Naive thymus-derived CD8-positive, alpha-beta T cell (primary cell): Measurements from ENCODE around the gene EPN2. TPM values are rescaled to one million over a fixed set of nuclear protein-coding genes. Genes with fewer than 3 reads are reported as not detected.

ENCODE experiments used
- ATAC-seq, 2 donors: fragments of 150-1000 bp; cut with Tn5 transposase in 1 of 2; sonication (Bioruptor Pico), chemical (Tn5 transposase) in 1 of 2; 1 replicate in 1 of 2; 2 replicates in 1 of 2; pipeline ENCODE4 v1.10.0; 2021; ENCODE audit warnings: mild to moderate bottlenecking in 2 of 2, moderate library complexity in 2 of 2
- POLR2A ChIA-PET: fragments of 350-600 bp; sonication (Branson Sonifier 250); formaldehyde crosslinking; loops from one replicate; lab custom pipeline; 2021; ENCODE audit warnings: antibody characterized with exemption; lab: Charles Lee
- DNase-seq, 10 donors: peaks; one replicate each; pipeline versions ENCODE4 v3.0.0 to v3.0.0-alpha.2; 2020 to 2022
- H3K27ac Mint-ChIP-seq, 10 donors: one replicate each; pipeline ENCODE4 v1.8.0; 2020 to 2022; ENCODE audit warnings: mild to moderate bottlenecking in 10 of 10, mixed read lengths in 10 of 10, moderate library complexity in 4 of 10, inconsistent platforms in 1 of 10
- H3K27me3 Mint-ChIP-seq, 5 donors: one replicate each; pipeline ENCODE4 v1.8.0; 2021 to 2022; ENCODE audit warnings: mixed read lengths in 5 of 5
- H3K36me3 Mint-ChIP-seq, 3 donors: one replicate each; pipeline ENCODE4 v1.8.0; 2020 to 2022; ENCODE audit warnings: mixed read lengths in 3 of 3, mild to moderate bottlenecking in 2 of 3, inconsistent platforms in 1 of 3
- H3K4me1 Mint-ChIP-seq, 4 donors: one replicate each; pipeline ENCODE4 v1.8.0; 2021 to 2022; ENCODE audit warnings: mixed read lengths in 4 of 4
- H3K4me3 Mint-ChIP-seq, 10 donors: one replicate each; pipeline ENCODE4 v1.8.0; 2020 to 2022; ENCODE audit warnings: mild to moderate bottlenecking in 10 of 10, mixed read lengths in 10 of 10, moderate library complexity in 6 of 10, inconsistent platforms in 1 of 10
- H3K9me3 Mint-ChIP-seq, 9 donors: one replicate each; pipeline ENCODE4 v1.8.0; 2020 to 2022; ENCODE audit warnings: mixed read lengths in 9 of 9, mild to moderate bottlenecking in 3 of 9, inconsistent platforms in 1 of 9, moderate library complexity in 1 of 9
- polyA plus RNA-seq, 3 donors: library from polyadenylated mRNA; unstranded; fragments of 300-500 nt; fragmentation: Illumina TruSeq; gene quantifications; one replicate each; pipeline ENCODE4 v1.2.3, GENCODE V29; 2021
- total RNA-seq, 8 experiments: library from RNA in 2 of 8; stranded (reverse) in 2 of 8; gene quantifications; one replicate each; pipeline ENCODE4 v1.2.3 and lab custom pipeline; 2021 to 2026

The EPN2 gene
- total and polyA plus RNA-seq, 5 experiments from 2014 or later: 1.3 to 6.5 (median 3.7) TPM

- DNase-seq: no peak
- H3K4me1 Mint-ChIP-seq: peaks cover 12 to 43% (median 25%) of the 10 kb centered on the region in 4 donors
- H3K36me3 Mint-ChIP-seq: peaks cover 0 to 4% (median 2%) of the 10 kb centered on the region in 3 donors
- no peaks in the 10 kb centered on the region for H3K27me3 Mint-ChIP-seq
- ATAC-seq: no peak
- no peaks in the 10 kb centered on the region for H3K9me3 Mint-ChIP-seq
- POLR2A ChIA-PET: no interaction called here
- H3K27ac Mint-ChIP-seq: peak overlapping the region in 1 of 10 donors; percentile 59
- H3K4me3 Mint-ChIP-seq: peak overlapping the region in 3 of 10 donors; percentile 40 to 57 (median 41)
Observed at GRCh38 chr17:19375732-19376131, 138.6 kb downstream of the EPN2 start.

GRCh38 chr17:19376811-19377210 is 139.6 kb downstream of the EPN2 start:
- Mint-ChIP-seq H3K27ac (peak overlapping the region; percentile 95 to 99 (median 98)), H3K36me3 (peaks cover 0 to 13% (median 7%) of the 10 kb centered on the region in 3 donors)

DNA sequence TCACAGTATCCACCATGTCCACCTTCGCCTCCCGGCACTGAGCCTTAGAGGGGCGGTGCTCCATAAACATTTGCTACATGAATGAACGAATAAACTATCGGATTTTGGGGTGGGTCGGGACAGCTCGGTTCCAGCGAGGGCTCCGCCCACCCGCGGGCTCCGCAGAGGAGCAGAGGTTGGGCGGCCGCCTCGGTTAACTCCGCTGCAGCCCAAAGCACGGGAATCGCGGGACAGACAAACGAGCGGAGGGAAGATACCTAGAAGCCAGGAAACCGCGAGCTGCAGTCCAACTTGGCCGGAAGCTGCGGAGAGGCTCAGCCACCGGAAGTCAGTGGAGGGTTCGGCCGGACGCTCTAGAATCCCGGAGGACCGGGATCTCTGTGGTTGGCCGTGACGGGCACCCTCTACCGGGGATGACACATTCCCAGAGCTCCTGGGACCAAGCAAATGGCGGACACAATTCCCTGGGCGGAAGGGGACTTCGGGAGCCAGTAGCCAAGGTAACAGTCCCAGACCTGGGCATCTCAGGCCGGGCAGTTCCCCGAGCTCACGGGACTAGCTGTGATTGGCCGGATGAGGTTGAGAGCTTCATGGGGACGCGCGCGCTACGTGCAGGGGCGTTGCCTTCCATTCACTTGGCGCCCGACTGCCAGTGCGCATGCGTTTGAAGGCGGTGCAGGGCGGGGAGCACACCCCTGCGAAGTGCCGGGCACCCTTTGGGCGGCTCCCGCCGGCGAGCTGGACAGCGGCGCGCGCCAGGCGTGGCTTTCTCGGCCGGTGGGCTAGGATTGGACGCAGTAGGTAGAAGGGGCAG is 140.6 kb downstream of the EPN2 start:
- peaks cover 0 to 17% (median 7%) of the 10 kb centered on the region in 3 donors for H3K36me3 Mint-ChIP-seq

More at GRCh38 chr17:19376811-19377210, 139.6 kb downstream of the EPN2 start:
- DNase-seq (no peak), ATAC-seq (no peak)
- H3K4me1 Mint-ChIP-seq: peaks cover 10 to 32% (median 17%) of the 10 kb centered on the region in 4 donors
- H3K27me3 Mint-ChIP-seq: no peaks in the 10 kb centered on the region
- H3K9me3 Mint-ChIP-seq: no peaks in the 10 kb centered on the region
- peak overlapping the region; percentile 94 to 100 (median 99) for H3K4me3 Mint-ChIP-seq
- POLR2A ChIA-PET: interaction anchor here (0.6 to 2.8 kb wide), 5 partner anchors 10 to 89 kb away, joined by 3 to 42 read pairs (median 4); partner anchors contain the start of genes B9D1 and MFAP4

GRCh38 chr17:19378416-19379360 is 141.5 kb downstream of the EPN2 start, which contains the start of gene MAPK7:
Gene MAPK7, plus strand, starts transcription at chr17:19378498. Its CDS starts 403 bp downstream, at chr17:19378901.
- no peaks in the 10 kb centered on the region for H3K9me3 Mint-ChIP-seq
- peaks cover 13 to 24% (median 15%) of the 10 kb centered on the region in 4 donors for H3K4me1 Mint-ChIP-seq
- ATAC-seq: peak; percentile 9 to 12
- H3K36me3 Mint-ChIP-seq: peaks cover 0 to 17% (median 7%) of the 10 kb centered on the region in 3 donors
- POLR2A ChIA-PET: interaction anchor here (0.5 to 2.8 kb wide), 11 partner anchors 8 to 1424 kb away, joined by 3 to 42 read pairs (median 5); partner anchors contain the start of genes AKAP10, ALDH3A2, B9D1 and MFAP4
- no peaks in the 10 kb centered on the region for H3K27me3 Mint-ChIP-seq
- DNase-seq: peak in 3 of 10 donors; percentile 9 to 23 (median 12)
- H3K27ac Mint-ChIP-seq: peak within 1 kb of the TSS; percentile 95 to 99 (median 98)
- peak within 1 kb of the TSS; percentile 94 to 100 (median 99) for H3K4me3 Mint-ChIP-seq

More for the DNA sequence above, 140.6 kb downstream of the EPN2 start:
- POLR2A ChIA-PET: interaction anchor here (0.5 to 2.8 kb wide), 14 partner anchors 9 to 1423 kb away, joined by 3 to 42 read pairs (median 4); partner anchors contain the start of genes AKAP10, ALDH3A2, B9D1 and MFAP4
- Mint-ChIP-seq H3K4me1 (peaks cover 12 to 23% (median 14%) of the 10 kb centered on the region in 4 donors), H3K27me3 (no peaks in the 10 kb centered on the region), H3K9me3 (no peaks in the 10 kb centered on the region), H3K27ac (peak overlapping the region; percentile 95 to 99 (median 98)), H3K4me3 (peak overlapping the region; percentile 94 to 100 (median 99))
- DNase-seq (peak; percentile 86 to 96 (median 90)), ATAC-seq (peak; percentile 88)

DNA sequence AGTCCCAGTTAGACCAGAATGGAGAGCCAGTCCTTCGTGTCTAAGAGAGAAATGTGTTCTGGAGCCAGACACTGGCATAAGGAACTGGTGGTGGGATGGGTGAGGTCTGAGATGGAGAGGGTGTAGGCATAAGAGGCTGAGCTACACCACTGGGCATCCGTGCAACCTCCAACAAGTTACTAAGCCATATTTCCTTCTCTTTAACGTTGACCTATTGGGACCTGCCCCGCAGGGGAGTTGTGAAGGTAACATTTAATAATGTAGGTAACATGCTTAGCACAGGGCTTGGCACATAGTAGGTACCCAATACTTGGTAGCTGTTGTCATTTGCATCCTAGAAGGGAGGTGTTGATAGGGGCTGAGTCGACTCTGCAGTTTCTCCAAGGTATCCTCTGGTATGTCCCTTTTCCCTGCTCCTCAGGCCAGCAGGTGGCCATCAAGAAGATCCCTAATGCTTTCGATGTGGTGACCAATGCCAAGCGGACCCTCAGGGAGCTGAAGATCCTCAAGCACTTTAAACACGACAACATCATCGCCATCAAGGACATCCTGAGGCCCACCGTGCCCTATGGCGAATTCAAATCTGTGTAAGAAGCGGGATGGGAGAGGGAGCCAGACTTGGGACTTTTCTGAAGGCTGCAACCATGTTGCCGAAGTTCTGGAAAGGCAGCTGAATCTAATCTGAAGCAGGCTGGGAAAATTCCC is 142.3 kb downstream of the EPN2 start:
- ATAC-seq: no peak
- no peaks in the 10 kb centered on the region for H3K27me3 Mint-ChIP-seq
- peaks cover 17 to 25% (median 20%) of the 10 kb centered on the region in 4 donors for H3K4me1 Mint-ChIP-seq
- peak overlapping the region in 9 of 10 donors; percentile 11 to 99 (median 79) for H3K27ac Mint-ChIP-seq
- H3K36me3 Mint-ChIP-seq: peaks cover 0 to 22% (median 7%) of the 10 kb centered on the region in 3 donors
- no peak for DNase-seq
- POLR2A ChIA-PET: interaction anchor here (1.6 kb wide), 1 partner anchor 14 kb away, joined by 3 read pairs; no protein-coding TSS in a partner anchor
- H3K9me3 Mint-ChIP-seq: no peaks in the 10 kb centered on the region
- H3K4me3 Mint-ChIP-seq: peak overlapping the region; percentile 58 to 100 (median 99)

DNA sequence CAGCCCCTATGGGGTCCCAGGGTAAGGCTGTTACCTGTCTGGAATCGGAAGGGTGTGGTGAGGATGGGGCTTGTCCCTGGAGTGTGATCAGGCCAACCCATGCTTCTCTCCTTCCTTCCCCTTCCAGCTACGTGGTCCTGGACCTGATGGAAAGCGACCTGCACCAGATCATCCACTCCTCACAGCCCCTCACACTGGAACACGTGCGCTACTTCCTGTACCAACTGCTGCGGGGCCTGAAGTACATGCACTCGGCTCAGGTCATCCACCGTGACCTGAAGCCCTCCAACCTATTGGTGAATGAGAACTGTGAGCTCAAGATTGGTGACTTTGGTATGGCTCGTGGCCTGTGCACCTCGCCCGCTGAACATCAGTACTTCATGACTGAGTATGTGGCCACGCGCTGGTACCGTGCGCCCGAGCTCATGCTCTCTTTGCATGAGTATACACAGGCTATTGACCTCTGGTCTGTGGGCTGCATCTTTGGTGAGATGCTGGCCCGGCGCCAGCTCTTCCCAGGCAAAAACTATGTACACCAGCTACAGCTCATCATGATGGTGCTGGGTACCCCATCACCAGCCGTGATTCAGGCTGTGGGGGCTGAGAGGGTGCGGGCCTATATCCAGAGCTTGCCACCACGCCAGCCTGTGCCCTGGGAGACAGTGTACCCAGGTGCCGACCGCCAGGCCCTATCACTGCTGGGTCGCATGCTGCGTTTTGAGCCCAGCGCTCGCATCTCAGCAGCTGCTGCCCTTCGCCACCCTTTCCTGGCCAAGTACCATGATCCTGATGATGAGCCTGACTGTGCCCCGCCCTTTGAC is 143.5 kb downstream of the EPN2 start:
- H3K27ac Mint-ChIP-seq: peak overlapping the region in 3 of 10 donors; percentile 19 to 76 (median 21)
- DNase-seq (no peak), ATAC-seq (no peak)
- H3K9me3 Mint-ChIP-seq: no peaks in the 10 kb centered on the region
- POLR2A ChIA-PET: interaction anchor here (1.6 kb wide), 1 partner anchor 15 kb away, joined by 3 read pairs; no protein-coding TSS in a partner anchor
- peak overlapping the region in 4 of 10 donors; percentile 29 to 45 (median 34) for H3K4me3 Mint-ChIP-seq
- H3K27me3 Mint-ChIP-seq: no peaks in the 10 kb centered on the region
- peaks cover 18 to 27% (median 21%) of the 10 kb centered on the region in 4 donors for H3K4me1 Mint-ChIP-seq
- peaks cover 0 to 23% (median 7%) of the 10 kb centered on the region in 3 donors for H3K36me3 Mint-ChIP-seq

DNA sequence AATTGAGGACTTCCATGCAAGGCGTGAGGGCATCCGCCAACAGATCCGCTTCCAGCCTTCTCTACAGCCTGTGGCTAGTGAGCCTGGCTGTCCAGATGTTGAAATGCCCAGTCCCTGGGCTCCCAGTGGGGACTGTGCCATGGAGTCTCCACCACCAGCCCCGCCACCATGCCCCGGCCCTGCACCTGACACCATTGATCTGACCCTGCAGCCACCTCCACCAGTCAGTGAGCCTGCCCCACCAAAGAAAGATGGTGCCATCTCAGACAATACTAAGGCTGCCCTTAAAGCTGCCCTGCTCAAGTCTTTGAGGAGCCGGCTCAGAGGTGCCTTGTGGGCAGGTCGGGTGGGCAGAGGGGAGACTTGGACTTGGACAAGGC is 144.2 kb downstream of the EPN2 start:
- H3K36me3 Mint-ChIP-seq: peaks cover 0 to 23% (median 7%) of the 10 kb centered on the region in 3 donors

GRCh38 chr17:19381741-19382444 is 144.7 kb downstream of the EPN2 start:
- Mint-ChIP-seq H3K9me3 (no peaks in the 10 kb centered on the region), H3K27me3 (no peaks in the 10 kb centered on the region), H3K27ac (peak overlapping the region in 1 of 10 donors; percentile 56), H3K4me3 (no peak overlapping the region), H3K36me3 (peaks cover 0 to 23% (median 7%) of the 10 kb centered on the region in 3 donors), H3K4me1 (peaks cover 15 to 27% (median 17%) of the 10 kb centered on the region in 4 donors)
- POLR2A ChIA-PET: no interaction called here
- no peak for ATAC-seq
- DNase-seq: no peak

More for the DNA sequence above, 144.2 kb downstream of the EPN2 start:
- POLR2A ChIA-PET: no interaction called here
- H3K27me3 Mint-ChIP-seq: no peaks in the 10 kb centered on the region
- no peak overlapping the region for H3K27ac Mint-ChIP-seq
- no peaks in the 10 kb centered on the region for H3K9me3 Mint-ChIP-seq
- ATAC-seq (no peak), DNase-seq (no peak)
- peaks cover 18 to 28% (median 20%) of the 10 kb centered on the region in 4 donors for H3K4me1 Mint-ChIP-seq
- peak overlapping the region in 1 of 10 donors; percentile 39 for H3K4me3 Mint-ChIP-seq

DNA sequence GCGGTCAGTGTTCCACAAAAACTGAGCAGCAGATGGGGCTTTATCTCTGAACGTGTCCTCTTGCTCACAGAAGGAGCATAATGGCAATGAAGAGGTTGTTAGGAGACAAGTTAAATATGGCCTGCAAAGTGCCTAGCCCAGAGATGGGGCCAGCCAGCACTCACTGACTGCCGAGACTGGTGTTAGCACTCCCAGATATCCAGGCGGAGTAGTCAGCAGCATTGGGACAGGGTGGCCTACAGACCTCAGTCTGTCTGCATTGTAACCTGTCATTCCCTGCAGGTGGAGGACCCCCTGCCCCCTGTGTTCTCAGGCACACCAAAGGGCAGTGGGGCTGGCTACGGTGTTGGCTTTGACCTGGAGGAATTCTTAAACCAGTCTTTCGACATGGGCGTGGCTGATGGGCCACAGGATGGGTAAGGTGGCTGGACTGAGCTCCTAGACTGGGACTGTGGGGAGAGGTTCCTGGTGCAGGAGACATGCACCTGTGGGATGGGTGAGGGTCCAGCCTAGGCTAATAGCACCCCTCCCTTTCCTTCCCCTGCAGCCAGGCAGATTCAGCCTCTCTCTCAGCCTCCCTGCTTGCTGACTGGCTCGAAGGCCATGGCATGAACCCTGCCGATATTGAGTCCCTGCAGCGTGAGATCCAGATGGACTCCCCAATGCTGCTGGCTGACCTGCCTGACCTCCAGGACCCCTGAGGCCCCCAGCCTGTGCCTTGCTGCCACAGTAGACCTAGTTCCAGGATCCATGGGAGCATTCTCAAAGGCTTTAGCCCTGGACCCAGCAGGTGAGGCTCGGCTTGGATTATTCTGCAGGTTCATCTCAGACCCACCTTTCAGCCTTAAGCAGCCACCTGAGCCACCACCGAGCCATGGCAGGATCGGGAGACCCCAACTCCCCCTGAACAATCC is 145.6 kb downstream of the EPN2 start:
- no peak overlapping the region for H3K27ac Mint-ChIP-seq
- no peaks in the 10 kb centered on the region for H3K9me3 Mint-ChIP-seq
- ATAC-seq (no peak), DNase-seq (no peak)
- POLR2A ChIA-PET: no interaction called here
- peaks cover 12 to 21% (median 16%) of the 10 kb centered on the region in 4 donors for H3K4me1 Mint-ChIP-seq
- H3K36me3 Mint-ChIP-seq: peaks cover 0 to 23% (median 7%) of the 10 kb centered on the region in 3 donors
- no peak overlapping the region for H3K4me3 Mint-ChIP-seq
- H3K27me3 Mint-ChIP-seq: peaks cover 0 to 6% (median 0%) of the 10 kb centered on the region in 5 donors
